ENCODE data around the gene COL5A1. TPM values are rescaled to one million over a fixed set of nuclear protein-coding genes. Genes with fewer than 3 reads are reported as not detected.

COL5A1 gene
- total RNA-seq, 2 donors from 2014 or later, result 10.9 to 21.7 TPM

DNA sequence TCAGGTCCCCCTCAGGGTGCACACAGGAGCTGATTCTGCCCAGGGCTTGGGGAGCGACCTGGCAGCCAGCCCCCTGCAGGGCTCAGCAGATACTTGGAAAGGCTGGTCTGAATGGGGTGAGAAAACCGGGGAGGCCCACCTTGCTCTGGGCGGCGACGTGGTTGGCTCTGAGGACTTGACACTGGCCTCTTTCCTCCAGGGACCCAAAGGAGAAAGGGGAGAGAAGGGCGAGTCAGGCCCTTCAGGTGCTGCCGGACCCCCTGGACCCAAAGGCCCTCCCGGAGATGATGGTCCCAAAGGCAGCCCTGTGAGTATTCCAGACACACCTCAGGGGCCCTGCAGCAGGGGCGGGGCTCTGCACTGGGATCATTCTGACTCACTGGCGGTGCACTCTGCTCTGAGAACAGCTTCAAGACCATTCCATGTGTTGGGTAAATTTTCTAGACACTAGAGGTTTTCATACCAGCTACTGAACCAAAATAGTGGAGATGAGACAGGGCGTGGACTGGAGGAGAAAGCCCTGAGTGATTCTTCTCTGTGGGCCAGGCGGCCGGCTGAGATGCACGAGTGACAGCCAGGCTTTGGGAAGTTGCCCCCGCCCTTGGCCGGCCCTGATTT, 173.1 kb downstream of the COL5A1 start:
- no peak overlapping the region for H3K9ac ChIP-seq (ENCODE audit: low read depth in 2 of 2, low read length in 2 of 2)
- no peak overlapping the region for H3K4me3 ChIP-seq
- no peaks in the 10 kb centered on the region for H3K27me3 ChIP-seq
- H3K9me3 ChIP-seq, result no peaks in the 10 kb centered on the region
- H3K4me1 ChIP-seq, result no peaks in the 10 kb centered on the region
- intact Hi-C loops (cut with DNase I), result no loop called here
- H3K27ac ChIP-seq, result no peak overlapping the region
- no peaks in the 10 kb centered on the region for H3K36me3 ChIP-seq
- TF ChIP-seq CTCF (IDR thresholded peaks at IDR 0.05), result no peak
- DNase-seq, result no peak

- Histone ChIP-seq H3K36me3 (no peaks in the 10 kb centered on the region), H3K9me3 (no peaks in the 10 kb centered on the region), H3K27me3 (no peaks in the 10 kb centered on the region), H3K4me1 (no peaks in the 10 kb centered on the region), H3K9ac (ENCODE audit: low read depth in 2 of 2, low read length in 2 of 2) (no peak overlapping the region), H3K4me3 (no peak overlapping the region), H3K27ac (no peak overlapping the region)
- TF ChIP-seq CTCF (IDR thresholded peaks at IDR 0.05), result no peak
- intact Hi-C loops (cut with DNase I), result no loop called here
- DNase-seq, result no peak
Measured at GRCh38 chr9:134815435-134816214, 174.0 kb downstream of the COL5A1 start.

DNA sequence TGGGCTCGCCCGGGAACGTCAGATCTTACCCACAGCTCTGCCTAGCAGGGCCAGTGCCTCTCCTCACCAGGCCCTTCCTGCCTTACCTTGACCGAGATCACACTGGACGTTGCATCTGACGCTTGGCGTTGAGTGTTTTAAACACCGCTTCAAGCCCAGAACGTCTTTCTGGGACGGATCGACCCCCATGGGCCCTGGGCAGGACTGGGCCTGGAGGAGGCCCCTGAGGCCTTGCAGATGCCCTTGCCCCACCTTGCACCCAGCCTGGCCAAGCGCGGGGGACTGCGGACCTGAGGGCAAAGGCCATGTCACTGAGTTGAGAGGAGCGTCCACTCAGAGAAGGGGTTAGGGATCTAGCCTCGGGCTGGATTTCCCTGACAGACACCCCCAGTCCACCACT, 174.7 kb downstream of the COL5A1 start:
- H3K9me3 ChIP-seq, result no peaks in the 10 kb centered on the region
- H3K4me3 ChIP-seq, result no peak overlapping the region
- H3K4me1 ChIP-seq, result no peaks in the 10 kb centered on the region
- intact Hi-C loops (cut with DNase I), result no loop called here
- H3K27me3 ChIP-seq, result no peaks in the 10 kb centered on the region
- no peak overlapping the region for H3K27ac ChIP-seq
- no peak for DNase-seq
- no peak for TF ChIP-seq CTCF (IDR thresholded peaks at IDR 0.05)
- no peaks in the 10 kb centered on the region for H3K36me3 ChIP-seq
- no peak overlapping the region for H3K9ac ChIP-seq (ENCODE audit: low read depth in 2 of 2, low read length in 2 of 2)

DNA sequence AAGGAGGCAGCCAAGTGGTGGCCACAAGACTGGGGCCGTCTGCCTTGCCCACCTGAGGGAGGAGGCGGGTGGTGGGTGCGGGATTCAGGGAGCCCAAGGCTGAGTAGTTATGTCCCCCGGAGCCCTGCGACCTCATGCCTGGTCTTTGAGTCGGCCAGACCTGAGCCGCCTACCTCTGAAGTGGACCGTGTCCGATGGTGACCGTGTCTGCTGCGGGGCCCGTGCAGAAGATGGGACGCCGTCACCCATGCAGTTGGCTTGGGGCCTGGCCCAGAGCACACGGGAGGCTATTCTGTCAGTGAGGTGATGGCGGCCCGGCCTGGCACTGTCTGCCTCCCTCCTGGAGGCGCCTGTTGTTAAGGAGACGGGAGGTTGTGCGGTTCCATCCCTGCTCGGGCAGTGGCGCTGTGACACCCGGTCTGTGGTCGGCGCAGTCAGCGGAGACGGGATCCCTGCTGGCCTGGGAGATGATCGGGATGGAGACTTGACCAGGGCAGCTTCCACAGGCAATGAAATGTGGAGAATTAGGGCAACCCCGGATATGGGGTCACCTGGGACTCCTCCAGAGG, 176.5 kb downstream of the COL5A1 start:
- Histone ChIP-seq H3K4me1 (no peaks in the 10 kb centered on the region), H3K36me3 (no peaks in the 10 kb centered on the region), H3K9ac (ENCODE audit: low read depth in 2 of 2, low read length in 2 of 2) (no peak overlapping the region), H3K27me3 (no peaks in the 10 kb centered on the region), H3K27ac (no peak overlapping the region), H3K4me3 (no peak overlapping the region), H3K9me3 (no peaks in the 10 kb centered on the region)
- TF ChIP-seq CTCF (IDR thresholded peaks at IDR 0.05), result no peak
- intact Hi-C loops (cut with DNase I), result no loop called here
- no peak for DNase-seq

DNA sequence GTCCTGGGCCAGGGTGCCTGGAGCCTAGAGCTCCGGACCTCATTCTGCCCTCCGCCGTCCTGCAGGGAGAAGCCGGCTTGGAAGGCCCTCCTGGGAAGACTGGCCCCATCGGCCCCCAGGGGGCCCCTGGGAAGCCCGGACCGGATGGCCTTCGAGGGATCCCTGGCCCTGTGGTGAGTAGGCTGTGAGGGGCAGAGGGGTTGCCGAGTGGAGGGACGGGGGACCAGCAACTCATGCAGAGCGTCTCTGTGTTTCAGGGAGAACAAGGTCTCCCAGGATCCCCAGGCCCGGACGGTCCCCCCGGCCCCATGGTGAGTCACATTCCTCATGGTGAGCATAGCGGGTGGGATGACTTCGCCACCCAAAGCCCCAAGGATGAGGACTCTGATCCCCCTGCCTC, 177.0 kb downstream of the COL5A1 start:
- no peak overlapping the region for H3K4me3 ChIP-seq
- DNase-seq, result no peak
- H3K36me3 ChIP-seq, result no peaks in the 10 kb centered on the region
- no peak overlapping the region for H3K9ac ChIP-seq (ENCODE audit: low read depth in 2 of 2, low read length in 2 of 2)
- no peaks in the 10 kb centered on the region for H3K9me3 ChIP-seq
- no peak for TF ChIP-seq CTCF (IDR thresholded peaks at IDR 0.05)
- intact Hi-C loops (cut with DNase I), result no loop called here
- no peaks in the 10 kb centered on the region for H3K27me3 ChIP-seq
- no peaks in the 10 kb centered on the region for H3K4me1 ChIP-seq
- H3K27ac ChIP-seq, result no peak overlapping the region

Data from colonic mucosa (tissue), 4 donors.